Effector memory CD4-positive, alpha-beta T cell (primary cell): ENCODE results near the gene CBFA2T3.

ENCODE experiments used
- DNase-seq, 3 donors: peaks; one replicate each; pipeline ENCODE4 v3.0.0-alpha.2; 2020
- H3K27ac ChIP-seq: 2 replicates; pipeline ENCODE4 v1.7.0; 2013; ENCODE audit warnings: mild to moderate bottlenecking, low read length, moderate library complexity; ENCODE audit not compliant: insufficient read depth, poor library complexity, severe bottlenecking
- H3K27me3 ChIP-seq: replicated peaks from 2 replicates; pipeline ENCODE4 v1.7.0; 2013; ENCODE audit warnings: mild to moderate bottlenecking, low read length; ENCODE audit not compliant: insufficient read depth, control insufficient read depth, poor library complexity, severe bottlenecking
- H3K36me3 ChIP-seq: 2 replicates; pipeline ENCODE4 v1.7.0; 2013; ENCODE audit warnings: mild to moderate bottlenecking, low read length, moderate library complexity; ENCODE audit not compliant: control insufficient read depth, insufficient read depth
- H3K4me1 ChIP-seq: 2 replicates; pipeline ENCODE4 v1.7.0; 2013; ENCODE audit warnings: low read length, mild to moderate bottlenecking; ENCODE audit not compliant: control insufficient read depth, insufficient read depth, poor library complexity, severe bottlenecking
- H3K4me3 ChIP-seq: 2 replicates; pipeline ENCODE4 v1.7.0; 2013; ENCODE audit warnings: low read length, low read depth, mild to moderate bottlenecking; ENCODE audit not compliant: insufficient read depth, poor library complexity, severe bottlenecking
- H3K9me3 ChIP-seq: 2 replicates; pipeline ENCODE4 v1.7.0; 2013; ENCODE audit warnings: mild to moderate bottlenecking, low read length, moderate library complexity; ENCODE audit not compliant: control insufficient read depth

CBFA2T3 gene

DNA sequence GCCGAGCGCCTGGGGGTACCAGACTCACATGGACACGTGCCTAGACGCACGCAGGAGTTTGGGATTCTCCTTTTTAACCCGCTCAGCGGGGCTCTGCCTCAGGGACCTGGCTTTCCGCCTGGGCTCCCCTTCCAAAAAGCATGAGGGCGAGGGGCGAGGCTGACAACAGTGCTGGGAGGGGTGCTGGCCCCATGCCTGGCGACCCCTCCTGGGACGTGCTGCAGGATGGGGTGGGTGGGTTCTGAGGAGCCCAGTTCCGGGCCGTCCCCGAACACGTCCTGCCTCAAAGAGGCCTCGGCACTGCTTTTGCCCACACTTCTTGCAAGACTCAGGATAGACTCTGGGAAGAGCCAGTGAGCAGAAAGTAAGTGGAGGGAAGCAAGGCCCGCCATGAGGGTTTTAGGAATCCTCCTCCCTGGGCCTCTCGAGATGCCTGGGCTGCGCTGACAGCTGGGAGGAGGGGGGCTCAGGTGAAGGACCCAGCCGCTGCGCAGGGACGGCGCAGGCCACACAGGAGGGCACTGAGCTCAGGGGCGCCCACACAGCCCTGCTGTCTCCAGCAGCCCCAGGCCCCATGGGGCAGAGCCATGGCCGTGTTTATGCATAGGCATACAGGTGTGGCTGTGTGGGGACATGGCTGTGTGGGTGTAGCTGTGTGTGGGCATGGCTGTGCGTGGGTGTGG, 95.2 kb downstream of the CBFA2T3 start:
- H3K4me3 ChIP-seq = no peak overlapping the region
- H3K4me1 ChIP-seq = no peaks in the 10 kb centered on the region
- H3K36me3 ChIP-seq = no peaks in the 10 kb centered on the region
- no peak for DNase-seq
- H3K27me3 ChIP-seq = no peaks in the 10 kb centered on the region
- H3K27ac ChIP-seq = no peak overlapping the region
- no peaks in the 10 kb centered on the region for H3K9me3 ChIP-seq

DNA sequence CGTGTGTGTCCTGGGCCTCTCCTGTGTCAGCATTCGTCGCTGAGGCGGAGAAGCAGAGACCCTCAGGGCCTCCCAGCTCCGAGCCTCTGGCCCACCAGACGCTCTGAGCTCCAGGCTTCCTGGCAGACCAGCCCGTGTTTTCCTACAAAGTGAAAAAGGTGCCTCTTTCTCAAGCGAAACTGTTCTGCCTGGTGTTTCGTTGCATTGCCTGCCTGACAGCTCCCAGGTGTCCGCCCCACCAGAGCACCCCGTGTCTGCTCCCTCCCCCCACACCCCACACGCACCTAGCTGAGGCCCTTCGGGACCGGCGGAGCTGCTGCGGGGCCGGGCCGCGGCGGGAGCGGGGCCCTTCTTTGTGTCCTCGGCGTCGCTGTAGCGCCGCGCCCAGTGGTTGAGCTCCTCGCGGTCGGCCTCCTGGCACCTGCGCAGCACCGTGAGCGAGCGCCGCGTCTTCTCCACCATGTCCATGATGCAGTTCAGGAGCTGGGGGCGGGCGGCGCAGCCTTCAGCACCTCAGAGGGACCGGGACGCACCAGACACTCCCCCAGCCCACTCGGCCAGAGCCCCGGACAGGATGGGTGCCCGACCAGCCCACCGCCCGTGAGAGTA, 95.9 kb downstream of the CBFA2T3 start:
- H3K9me3 ChIP-seq = no peaks in the 10 kb centered on the region
- no peaks in the 10 kb centered on the region for H3K27me3 ChIP-seq
- no peak overlapping the region for H3K4me3 ChIP-seq
- no peak overlapping the region for H3K27ac ChIP-seq
- no peaks in the 10 kb centered on the region for H3K36me3 ChIP-seq
- H3K4me1 ChIP-seq = no peaks in the 10 kb centered on the region
- no peak for DNase-seq

DNA sequence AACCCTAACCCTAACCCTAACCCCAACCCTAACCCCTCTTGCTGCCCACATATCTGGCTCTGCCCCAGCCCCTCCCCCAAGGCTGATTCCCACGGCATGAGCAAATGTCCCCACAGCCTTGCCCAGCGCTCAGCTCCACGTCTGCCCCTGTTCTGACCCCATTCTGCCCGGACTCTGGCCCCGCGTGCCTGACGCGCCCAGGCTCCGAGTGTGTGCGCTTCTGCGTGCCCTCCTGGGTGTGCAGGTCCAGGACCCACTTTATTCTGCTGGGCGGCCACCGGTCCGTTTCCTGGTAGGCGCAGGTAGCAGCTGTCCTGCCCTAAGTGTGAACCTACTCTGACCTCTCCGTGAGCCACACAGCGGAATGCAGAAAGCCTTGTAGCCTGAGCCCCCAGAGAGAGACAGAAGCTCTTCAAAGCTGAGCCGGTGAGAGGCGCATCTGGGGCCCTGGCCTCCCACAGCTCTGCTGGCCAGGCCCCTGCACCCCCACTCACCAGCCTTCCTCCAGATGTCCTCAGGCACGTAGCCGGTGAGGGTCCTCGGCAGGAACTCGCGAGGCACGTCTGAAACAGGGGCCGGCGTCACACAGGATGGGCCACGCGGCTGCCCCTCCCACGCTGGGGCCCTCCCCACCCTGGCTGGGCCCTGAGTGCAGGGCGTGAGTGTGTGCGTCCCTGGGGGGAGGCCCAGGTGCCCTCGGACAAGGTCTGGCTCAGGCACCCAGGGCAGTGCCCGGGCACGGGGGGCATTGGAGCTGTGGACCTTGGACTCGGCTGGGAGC, 96.6 kb downstream of the CBFA2T3 start:
- no peak overlapping the region for H3K4me3 ChIP-seq
- no peaks in the 10 kb centered on the region for H3K27me3 ChIP-seq
- H3K4me1 ChIP-seq = no peaks in the 10 kb centered on the region
- no peaks in the 10 kb centered on the region for H3K9me3 ChIP-seq
- no peak for DNase-seq
- H3K27ac ChIP-seq = no peak overlapping the region
- H3K36me3 ChIP-seq = no peaks in the 10 kb centered on the region

DNA sequence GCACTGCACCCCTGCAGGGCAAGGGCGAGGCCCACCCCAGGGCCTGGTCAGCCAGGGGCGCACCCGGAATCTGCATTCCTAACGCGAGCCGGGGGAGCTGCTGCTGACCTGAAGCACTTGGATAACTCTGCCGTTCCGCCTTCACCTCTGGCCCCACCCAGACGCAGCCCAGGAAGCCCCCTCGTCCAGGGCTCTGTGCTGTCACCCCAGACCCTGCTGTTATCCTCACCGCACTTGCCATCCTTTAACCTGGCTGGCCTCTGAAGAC, 97.3 kb downstream of the CBFA2T3 start:
- no peaks in the 10 kb centered on the region for H3K4me1 ChIP-seq
- no peak for DNase-seq
- H3K27me3 ChIP-seq = no peaks in the 10 kb centered on the region
- no peaks in the 10 kb centered on the region for H3K9me3 ChIP-seq
- no peak overlapping the region for H3K4me3 ChIP-seq
- no peaks in the 10 kb centered on the region for H3K36me3 ChIP-seq
- H3K27ac ChIP-seq = no peak overlapping the region

DNA sequence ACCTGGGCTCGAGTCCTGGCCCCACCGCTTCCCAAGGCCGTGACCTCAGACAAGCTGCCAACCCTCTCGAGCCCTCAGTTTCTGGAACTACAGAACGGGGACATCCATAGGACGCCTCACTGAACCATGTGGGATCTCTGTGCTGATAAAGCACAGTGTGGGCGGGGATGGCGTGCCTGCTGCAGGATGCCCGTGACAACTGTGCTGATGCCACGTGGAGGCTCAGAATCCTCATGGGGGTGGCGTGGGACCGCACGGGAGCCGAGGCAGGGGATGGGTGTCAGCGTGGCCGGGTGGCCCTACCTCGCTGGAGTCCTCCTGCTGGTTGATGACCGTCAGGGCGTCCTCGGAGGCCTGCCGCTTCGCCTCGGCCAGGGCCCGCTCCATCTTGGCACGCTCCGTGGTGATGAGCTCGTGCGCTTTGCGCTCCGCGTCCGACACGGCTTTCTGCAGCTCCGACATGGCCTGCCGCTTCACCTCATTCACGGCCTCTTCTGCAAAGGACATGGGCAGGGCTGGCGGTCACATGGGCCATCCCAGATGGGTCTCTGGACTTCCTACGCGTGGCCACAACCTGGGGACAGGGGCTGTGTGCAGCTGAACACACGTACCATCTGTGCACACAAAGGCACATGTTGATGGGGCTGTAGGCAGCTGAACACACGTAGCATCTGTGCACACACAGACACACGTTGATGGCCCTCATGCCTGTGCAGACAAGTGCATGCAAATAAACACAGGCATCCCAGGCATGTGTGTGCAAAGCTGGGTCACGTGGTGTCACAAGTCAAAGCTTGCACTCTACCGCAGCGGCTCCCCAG, 97.8 kb downstream of the CBFA2T3 start:
- no peak for DNase-seq
- H3K4me3 ChIP-seq = no peak overlapping the region
- no peaks in the 10 kb centered on the region for H3K36me3 ChIP-seq
- H3K9me3 ChIP-seq = no peaks in the 10 kb centered on the region
- H3K27me3 ChIP-seq = no peaks in the 10 kb centered on the region
- H3K4me1 ChIP-seq = no peaks in the 10 kb centered on the region
- H3K27ac ChIP-seq = no peak overlapping the region

DNA sequence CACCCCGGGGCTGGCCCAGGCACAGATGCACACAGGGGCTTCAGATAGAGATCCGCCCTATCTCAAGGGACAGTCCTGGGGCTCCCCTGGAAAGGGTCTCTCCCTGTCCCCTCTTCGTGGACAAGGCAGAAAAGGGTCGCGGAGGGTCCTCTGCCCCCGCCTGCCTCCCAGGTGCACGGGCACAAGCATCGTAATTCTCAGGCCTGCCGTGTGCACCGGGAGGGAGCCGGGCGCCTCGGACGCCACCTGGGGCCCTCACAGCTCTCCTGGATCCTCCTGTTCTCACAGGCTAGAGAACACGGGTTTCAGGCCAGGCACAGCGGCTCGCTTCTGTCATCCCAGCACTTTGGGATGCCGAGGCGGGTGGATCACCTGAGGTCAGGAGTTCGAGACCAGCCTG, 98.7 kb downstream of the CBFA2T3 start:
- DNase-seq = no peak
- no peaks in the 10 kb centered on the region for H3K36me3 ChIP-seq
- no peak overlapping the region for H3K27ac ChIP-seq
- H3K4me3 ChIP-seq = no peak overlapping the region
- no peaks in the 10 kb centered on the region for H3K9me3 ChIP-seq
- H3K4me1 ChIP-seq = no peaks in the 10 kb centered on the region
- H3K27me3 ChIP-seq = no peaks in the 10 kb centered on the region

DNA sequence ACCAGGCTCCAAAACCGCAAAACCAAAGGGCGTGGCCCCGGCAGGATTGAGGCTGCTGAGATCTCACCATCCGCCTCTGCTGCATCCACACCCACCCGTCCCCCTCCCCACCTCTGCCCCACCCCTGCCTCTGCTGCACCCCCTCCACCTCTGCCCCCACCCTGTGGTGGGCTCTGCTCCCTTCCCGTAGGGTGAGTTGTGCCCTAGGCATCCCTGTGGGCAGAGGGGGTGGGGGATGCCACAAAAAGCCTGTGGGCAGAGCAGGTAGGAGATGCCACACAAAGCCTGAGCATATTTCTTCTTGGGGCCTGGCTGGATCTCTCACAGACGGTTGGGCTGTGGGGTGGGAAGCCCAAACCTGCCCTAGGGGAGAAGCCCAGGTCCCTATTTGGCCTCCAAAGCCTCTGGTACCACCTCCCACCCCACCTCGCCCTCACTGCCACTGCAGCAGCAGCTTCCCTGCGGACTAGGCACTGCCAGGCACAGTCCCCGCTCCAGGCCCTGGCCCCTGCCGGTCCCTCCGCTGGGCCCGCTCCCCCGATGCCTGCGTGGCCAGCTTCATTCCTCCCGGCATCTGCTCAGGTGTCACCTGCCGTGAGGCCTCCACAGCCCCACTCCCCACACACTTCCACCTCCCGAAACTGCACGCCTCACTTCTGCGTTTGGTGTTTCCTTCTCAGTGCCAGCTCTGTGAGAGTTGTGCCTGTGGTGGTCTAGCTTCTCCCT, 99.3 kb downstream of the CBFA2T3 start:
- Histone ChIP-seq H3K4me1 (no peaks in the 10 kb centered on the region), H3K27ac (no peak overlapping the region), H3K4me3 (no peak overlapping the region), H3K9me3 (no peaks in the 10 kb centered on the region), H3K27me3 (no peaks in the 10 kb centered on the region), H3K36me3 (no peaks in the 10 kb centered on the region)
- DNase-seq = no peak

DNA sequence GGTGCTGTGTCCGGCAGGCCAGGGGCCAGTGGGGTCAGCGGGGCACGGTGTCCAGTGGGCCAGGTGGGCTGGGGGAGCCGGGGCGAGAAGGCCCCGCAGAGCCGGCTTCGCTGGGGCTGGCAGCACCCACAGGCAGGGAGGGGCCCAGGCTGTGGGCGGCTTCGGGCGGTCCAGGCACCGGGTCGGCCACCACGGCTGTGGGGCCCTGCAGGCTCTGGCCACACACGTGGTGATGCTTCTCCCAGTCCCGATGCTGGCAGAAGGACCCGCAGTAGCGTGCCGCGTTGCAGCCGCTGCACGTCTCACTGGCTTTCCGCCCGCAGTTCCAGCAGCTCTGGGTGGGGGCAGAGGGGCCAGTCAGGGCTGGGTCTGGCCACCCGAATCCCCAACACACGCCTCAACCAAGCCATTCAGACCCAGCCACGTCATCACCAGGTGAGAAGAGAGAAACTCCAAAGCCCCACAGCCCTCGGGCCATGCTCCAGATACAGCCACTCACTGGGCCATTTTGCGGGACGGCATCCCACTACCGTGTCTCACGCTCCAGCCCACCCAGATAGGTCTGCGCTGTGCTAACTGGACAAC, 100.0 kb downstream of the CBFA2T3 start:
- no peaks in the 10 kb centered on the region for H3K27me3 ChIP-seq
- H3K36me3 ChIP-seq = no peaks in the 10 kb centered on the region
- no peak for DNase-seq

DNA sequence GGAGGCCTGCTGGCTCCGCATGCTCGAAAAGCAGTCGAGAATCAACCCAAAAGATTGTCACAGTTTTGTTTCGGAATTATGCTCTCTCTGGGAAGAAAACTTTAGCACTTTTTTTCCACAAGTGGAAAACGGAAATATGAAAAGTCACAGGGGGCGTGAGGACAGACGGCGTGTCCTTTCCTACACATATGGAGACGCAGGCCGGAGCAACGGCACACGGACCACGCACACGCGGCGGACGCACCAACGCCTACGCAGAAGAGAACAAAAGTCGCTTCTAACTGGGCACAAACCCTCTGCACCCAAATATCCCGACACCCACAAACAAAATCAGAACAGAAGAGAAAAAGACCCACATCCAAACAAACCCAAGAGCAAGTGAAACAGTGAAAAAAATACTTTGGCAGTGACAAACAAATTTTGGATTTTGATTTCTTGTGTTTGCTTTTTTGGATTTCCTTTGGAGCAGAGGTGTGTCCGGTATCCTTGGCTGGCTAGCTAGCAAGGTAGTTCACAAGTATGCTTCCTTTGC, 101.2 kb downstream of the CBFA2T3 start:
- no peak overlapping the region for H3K4me3 ChIP-seq
- H3K27me3 ChIP-seq = peaks cover 7% of the 10 kb centered on the region
- no peaks in the 10 kb centered on the region for H3K4me1 ChIP-seq
- no peak overlapping the region for H3K27ac ChIP-seq
- no peaks in the 10 kb centered on the region for H3K36me3 ChIP-seq
- no peaks in the 10 kb centered on the region for H3K9me3 ChIP-seq
- no peak for DNase-seq

More for the DNA sequence above, 100.0 kb downstream of the CBFA2T3 start:
- Histone ChIP-seq H3K27ac (no peak overlapping the region), H3K4me3 (no peak overlapping the region), H3K4me1 (no peaks in the 10 kb centered on the region), H3K9me3 (no peaks in the 10 kb centered on the region)
